ENCODE data around the gene ST3GAL3.

ST3GAL3 gene

DNA sequence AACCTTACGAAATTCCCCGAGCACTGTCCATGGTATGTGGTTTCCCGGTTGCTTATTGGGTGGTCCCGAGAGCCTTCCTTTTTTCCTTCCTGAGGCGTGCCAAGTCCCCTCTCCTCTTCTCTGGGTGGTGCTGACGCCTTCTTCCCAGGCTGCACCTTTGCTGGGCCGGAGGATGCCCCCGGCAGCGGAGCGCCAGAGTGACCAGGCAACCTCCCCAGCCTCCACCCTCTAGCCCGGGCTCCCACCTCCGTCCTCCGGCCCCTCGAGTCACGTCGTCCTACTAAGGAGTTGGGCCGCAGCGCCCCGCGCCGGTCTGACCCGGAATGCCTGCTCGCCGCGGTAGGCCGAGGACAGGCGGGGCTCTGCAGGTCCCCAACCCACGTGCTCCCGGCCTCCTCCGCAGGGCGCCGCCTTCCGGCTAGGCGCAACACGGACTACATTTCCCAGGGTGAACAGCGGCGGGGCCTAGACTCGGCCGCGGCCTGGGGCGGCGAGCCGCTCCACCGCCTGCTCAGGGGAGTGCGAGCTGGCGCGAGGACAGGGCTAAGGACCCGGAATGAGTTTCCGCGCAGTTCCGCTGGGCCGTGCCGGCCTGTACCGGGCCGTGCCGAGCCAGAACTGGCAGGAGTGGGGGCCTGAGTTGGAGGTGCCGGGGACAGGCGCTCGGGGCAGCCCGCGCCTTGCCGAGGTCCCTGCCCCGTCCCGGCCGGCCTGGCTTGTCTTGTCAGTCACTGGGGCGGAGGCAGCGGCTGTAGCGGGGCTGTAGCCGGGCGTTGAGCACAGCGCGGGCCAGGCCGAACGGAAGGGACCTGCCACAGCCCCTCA is 239.1 kb downstream of the ST3GAL3 start, which contains the start of gene IPO13:
Gene IPO13, plus strand, starts transcription at position 715 of the 825 bp plus-strand sequence. CDS start 651 bp downstream, outside the sequence.
- peak; percentile 91 to 97 (median 97) for DNase-seq

- no peak for DNase-seq
These were observed 239.9 kb downstream of the ST3GAL3 start for GRCh38 chr1:43947061-43947873.

DNA sequence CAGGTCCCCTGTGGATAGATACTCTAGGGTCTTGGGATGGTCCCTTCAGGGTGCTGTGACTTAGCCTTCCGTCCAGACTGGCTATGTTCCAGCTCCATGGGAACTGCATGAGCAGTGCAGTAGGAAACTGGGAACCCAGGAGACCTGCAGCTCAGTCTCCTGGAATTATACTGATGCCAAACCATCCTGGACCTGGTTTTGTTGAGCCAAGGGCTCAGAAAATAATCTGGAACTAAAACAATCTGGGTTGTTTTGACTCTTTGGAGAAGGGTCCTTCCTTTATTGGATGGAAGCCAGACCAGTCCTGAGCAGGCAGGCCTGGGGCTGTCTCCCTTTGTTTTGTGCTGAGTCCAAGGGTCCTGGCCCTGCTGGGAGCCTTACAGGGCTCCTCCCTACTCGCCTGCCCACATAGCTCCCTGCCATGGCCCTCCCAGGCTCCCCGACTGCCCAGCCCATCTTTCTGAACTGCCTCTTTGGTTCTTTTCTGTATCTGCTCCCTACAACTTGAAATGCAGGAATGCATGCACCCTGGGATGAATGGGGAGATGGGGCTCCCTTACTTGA is 240.6 kb downstream of the ST3GAL3 start:
- DNase-seq = no peak

DNA sequence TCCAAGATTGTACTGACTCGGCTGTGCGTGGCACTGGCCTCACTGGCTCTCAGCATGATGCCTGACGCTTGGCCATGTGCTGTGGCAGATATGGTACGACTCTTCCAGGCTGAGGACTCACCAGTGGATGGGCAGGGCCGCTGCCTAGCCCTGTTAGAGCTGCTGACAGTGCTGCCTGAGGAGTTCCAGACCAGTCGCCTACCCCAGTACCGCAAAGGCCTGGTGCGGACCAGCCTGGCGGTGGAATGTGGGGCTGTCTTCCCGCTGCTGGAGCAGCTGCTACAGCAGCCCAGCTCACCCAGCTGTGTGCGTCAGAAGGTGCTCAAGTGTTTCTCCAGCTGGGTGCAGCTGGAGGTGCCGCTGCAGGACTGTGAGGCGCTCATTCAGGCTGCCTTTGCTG is 242.3 kb downstream of the ST3GAL3 start:
- DNase-seq = no peak

GRCh38 chr1:43951021-43951985 is 244.0 kb downstream of the ST3GAL3 start:
- DNase-seq = peak in 1 of 3 experiments; percentile 76

DNA sequence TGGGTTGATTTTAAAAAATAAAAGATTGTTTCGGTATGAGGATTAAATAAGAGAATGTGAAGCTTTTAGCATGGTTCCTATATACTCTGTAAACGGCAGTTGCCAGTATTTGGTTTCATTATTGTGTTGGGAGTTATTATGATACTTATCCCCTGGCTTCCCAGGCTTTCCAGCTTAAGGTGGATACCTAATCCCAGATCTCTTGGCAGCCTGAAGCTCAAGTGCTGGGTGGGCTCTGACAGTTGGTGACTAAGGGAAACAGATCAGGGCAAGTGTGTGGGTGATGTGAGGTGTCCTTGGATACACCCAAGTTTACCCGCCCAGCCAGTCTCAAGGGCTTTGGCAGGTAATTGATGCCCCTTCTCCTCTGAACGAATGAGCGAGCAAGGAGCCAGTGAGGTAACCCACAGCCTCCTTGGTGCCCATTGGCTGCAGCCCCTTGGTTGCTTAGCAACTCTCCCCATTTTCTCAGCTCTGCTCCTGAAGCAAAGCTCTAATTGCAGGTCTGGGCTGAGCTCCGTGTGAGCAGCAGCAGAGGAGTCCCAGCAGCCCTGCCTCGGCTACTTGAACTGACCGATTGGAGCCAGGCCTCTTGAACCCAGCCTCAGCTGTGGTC is 245.5 kb downstream of the ST3GAL3 start:
- DNase-seq = peak; percentile 92 to 99 (median 96)

GRCh38 chr1:43953361-43953760 is 246.0 kb downstream of the ST3GAL3 start:
- no peak for DNase-seq

- DNase-seq = no peak
These were observed 246.7 kb downstream of the ST3GAL3 start for GRCh38 chr1:43954036-43954435.

DNA sequence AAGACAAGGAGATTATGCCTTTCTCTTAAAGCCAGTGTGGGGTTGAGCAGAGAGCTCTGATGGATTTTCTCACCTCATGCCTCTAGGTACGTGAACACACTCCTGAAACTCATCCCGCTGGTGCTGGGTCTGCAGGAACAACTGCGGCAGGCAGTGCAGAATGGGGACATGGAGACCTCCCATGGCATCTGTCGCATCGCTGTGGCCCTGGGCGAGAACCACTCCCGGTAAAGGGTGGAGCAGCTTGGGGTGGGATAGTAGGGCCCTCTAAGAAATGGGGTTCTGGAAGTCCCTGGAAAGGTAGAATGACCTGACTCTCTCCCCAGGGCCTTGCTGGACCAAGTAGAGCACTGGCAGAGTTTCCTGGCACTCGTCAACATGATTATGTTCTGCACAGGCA is 248.9 kb downstream of the ST3GAL3 start:
- no peak for DNase-seq

DNA sequence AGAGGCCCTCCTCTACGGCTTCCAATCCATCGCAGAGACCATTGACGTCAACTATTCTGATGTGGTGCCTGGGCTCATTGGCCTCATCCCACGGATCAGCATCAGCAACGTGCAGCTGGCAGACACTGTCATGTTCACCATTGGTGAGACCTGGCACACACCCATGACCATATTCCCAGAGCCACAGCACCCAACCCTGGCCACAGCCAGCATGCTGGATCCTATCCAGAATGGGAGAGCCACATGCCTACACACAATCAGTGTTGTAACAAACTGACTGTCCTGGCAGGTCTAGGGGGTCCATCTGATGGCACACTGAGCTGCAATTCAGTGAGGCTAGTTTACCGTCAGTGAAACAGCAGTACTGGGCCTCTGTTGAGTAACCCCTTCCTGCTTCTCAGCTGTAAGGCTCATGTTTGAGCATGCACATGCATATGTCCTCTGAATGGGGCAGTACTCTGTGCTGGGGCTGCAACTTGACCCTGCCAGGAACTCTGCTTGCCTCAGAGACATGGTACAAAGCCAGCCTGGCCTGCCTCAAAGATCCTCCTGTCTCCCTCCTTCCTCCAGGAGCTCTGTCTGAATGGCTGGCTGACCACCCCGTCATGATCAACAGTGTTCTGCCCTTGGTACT is 250.2 kb downstream of the ST3GAL3 start:
- DNase-seq = no peak

- no peak for DNase-seq
These were observed 251.3 kb downstream of the ST3GAL3 start for GRCh38 chr1:43958351-43959255.

DNA sequence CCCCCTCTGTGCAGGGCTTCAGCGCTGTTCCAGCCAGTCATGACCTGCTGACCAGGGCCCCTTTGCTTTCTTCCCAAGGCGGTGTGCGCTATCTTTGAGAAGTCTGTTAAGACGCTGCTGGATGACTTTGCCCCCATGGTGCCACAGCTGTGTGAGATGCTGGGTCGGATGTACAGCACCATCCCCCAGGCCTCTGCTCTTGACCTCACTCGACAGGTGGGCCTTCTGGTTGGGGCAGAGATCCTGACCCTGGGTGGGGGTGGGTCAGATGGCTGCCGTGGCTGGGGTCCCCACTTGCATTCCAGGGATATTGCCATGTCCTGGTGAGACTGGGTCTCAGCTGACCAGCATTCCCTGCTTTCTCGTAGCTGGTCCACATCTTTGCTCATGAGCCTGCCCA is 253.5 kb downstream of the ST3GAL3 start:
- no peak for DNase-seq

DNA sequence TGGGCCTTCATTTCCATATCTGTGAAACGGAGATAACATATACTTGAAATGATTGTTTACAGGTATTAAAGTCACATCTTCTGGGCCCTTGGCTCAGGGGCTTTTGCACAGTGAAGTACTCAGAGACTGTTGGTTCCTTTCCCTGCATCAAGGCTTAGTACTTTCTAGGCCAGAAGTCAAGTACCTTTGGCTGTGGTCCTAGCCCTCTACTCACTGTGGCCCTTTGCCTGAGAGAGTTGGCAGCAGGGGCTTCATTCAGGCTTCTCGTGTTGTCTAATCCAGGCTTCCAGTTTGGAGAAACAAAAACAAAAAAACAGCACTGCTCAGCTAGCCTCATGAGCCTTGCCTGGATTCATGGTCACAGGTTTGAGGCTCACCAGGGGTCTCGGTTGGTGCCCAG is 254.4 kb downstream of the ST3GAL3 start:
- no peak for DNase-seq

DNA sequence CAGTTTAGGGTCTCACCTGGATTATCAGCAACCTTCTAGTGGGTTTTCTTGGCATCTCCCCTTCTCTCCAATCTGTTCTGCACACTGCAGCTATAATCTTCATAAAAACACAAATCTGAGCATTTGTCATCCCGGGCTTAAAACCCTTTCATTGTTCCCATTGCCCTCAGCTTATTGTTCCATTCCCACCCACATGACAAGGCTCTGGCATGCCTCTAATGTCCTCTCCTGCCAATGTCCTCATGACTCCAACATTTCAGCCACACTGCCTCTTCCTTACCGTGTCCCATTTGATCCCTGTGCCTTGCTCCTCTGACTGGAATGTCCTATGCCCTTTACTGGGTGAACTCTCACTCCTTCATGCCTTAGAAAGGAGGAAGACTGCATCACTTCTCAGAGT is 255.0 kb downstream of the ST3GAL3 start:
- DNase-seq = no peak

DNA sequence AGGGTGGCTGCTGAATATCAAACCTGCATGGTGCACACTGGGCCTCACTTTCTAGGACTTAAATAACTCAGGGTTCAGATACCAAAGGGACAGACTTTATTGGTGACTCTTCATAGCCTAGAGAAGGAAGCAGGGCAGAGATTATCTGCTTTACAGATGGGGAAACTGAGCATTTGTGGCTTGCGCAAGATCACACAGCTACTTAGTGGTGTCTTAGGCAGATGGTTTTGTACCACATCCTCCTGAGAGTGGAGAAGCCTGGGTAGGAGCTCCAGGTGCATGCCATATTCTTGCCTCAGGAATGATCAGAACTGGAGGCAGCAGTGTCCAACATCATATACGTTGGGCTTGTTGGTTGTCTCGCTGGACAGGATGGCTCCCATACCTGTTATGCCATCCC is 255.7 kb downstream of the ST3GAL3 start:
- no peak for DNase-seq

DNA sequence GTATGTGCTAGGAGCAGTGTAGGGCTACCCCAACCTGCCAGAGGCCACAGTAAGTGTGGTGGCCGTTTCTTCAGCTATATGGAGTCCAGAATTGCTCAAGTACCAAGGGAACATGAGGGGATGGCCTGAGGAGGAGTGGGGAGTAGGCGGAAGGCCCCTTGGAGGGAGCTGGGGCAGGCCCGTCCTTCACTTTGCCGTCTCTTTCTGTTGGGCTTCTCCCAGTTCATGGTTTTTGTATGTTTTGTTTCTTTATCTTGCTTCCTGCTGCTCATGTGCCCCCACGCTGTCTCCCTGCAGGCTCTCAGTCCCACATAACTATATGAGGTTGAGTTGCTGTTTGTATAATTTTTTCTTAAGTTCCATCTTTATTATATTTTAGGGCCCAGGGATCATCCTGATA is 256.6 kb downstream of the ST3GAL3 start:
- no peak for DNase-seq

GRCh38 chr1:43965316-43965715 is 258.0 kb downstream of the ST3GAL3 start:
- DNase-seq = no peak

DNA sequence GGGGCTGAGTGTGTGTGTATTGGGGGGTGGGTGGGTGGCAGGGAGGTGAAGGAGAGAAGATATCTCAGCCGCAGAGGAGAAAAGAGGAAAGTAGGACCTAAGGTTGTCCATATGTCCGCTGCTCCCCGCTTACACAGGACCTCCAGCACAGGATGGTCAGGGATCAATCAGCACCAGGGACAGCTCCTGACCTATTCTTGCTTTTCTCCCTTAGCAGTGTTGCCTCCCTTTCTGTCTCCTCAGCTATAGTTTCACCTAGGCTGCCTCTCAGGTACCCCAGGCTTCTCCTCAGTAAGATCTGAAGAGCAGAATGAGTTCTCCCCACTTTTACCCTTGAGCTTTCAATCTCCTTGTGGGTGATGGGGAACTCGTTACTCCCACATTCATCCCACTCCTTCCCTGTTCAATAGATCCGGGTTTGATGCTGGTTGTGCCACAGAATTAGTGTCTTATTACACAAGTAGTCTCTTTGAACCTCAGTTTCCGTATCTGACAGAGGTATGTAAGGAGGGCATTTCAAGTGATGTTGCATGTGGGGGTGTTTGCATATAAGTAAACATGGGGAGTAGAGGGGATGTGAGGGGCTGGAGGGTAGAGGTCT is 261.1 kb downstream of the ST3GAL3 start:
- DNase-seq = no peak

DNA sequence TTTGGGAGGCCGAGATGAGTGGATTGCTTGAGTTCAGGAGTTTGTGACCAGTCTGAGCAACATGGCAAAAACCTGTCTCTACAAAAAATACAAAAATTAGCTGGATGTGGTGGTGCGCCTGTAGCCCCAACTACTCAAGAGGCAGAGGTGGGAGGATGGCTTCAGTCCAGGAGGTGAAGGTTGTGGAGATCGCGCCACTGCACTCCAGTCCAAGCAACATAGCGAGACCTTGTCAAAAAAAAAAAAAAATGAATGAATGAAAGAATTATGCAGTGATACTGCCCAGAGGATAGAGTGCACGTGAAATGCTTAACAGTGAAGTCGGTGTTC is 262.0 kb downstream of the ST3GAL3 start:
- DNase-seq = no peak
